ENCODE data around the gene RAB37.

RAB37 gene

DNA sequence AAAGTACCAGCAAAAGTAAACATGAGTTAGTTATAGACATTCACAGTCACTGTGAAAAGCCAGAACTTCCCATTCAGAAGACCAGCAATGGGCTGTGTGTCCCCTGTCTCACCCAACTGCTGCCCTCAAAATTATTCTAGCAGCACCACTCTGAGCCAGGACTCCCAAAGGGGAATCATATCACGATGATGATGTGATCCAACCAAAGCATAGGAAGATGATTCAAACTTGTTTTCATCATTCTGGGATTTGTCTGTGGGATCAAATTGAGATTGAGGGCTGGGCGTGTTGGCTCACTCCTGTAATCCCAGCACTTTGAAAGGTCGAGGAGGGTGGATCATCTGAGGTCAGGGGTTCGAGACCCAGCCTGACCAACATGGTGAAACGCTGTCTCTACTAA, 45.5 kb downstream of the RAB37 start:
- no peak for DNase-seq

GRCh38 chr17:74784125-74784810, 47.2 kb downstream of the RAB37 start:
- DNase-seq: no peak

GRCh38 chr17:74785096-74785980, 48.3 kb downstream of the RAB37 start:
- DNase-seq: no peak

GRCh38 chr17:74785981-74786360, 48.9 kb downstream of the RAB37 start:
- DNase-seq: no peak

GRCh38 chr17:74786431-74787055, 49.5 kb downstream of the RAB37 start:
- DNase-seq: no peak

GRCh38 chr17:74790161-74791058, 53.4 kb downstream of the RAB37 start:
- no peak for DNase-seq

DNA sequence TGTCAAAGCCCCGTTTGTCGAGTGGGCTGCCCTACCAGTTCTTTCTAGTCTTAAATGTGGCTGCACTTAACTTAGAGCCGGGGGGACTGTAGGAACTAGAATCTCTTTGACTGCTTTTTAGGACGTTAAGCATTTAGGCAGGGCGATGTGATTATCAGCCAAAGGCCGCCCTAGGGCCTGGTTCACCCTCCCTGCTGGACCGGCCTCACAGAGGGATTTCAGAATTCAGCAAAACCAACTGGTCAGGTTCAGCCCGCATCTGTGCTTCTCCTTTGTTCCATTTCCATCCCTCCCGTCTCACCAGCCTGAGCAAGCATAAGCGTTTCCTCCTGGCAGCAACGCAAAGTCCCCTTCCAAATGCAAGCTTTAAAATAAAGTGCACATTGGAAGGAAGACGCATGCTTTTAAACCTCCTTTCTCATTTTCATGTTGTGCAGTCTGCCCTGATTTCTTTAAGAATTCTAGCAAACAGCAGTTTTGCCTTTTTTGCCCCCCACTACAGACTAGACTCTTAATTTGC, 55.6 kb downstream of the RAB37 start:
- DNase-seq: no peak

GRCh38 chr17:74795327-74796020, 58.4 kb downstream of the RAB37 start:
- DNase-seq: no peak

DNA sequence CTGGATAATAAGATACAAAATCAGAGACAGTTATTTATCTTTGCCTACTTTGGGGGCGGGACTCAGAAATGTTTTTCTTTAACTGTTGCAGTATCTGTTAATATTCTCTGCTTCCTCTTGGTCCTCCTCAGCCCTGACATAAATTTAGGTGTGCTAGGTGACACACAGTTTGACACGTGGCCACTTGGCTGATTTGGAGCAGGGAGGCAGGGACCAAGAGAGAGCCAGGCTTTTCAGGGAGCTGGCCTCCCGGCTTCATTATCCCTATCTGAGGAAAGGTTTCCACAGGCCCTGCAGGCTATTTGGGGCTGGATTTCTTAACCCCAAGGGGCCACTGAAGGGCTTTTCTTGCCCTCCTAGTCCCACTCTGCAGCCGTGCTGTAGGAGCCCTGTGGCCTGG, 59.2 kb downstream of the RAB37 start:
- DNase-seq: no peak

GRCh38 chr17:74796866-74797265, 59.8 kb downstream of the RAB37 start:
- no peak for DNase-seq
